ENCODE results near the gene CCDC57. TPM values are rescaled to one million over a fixed set of nuclear protein-coding genes. Genes with fewer than 3 reads are reported as not detected.
"Not testable (repeated sequence)": the region's sequence is repeated elsewhere in the genome, so short reads cannot be mapped to it uniquely, and the experiment has no call there.

The CCDC57 gene
- 79.0 and 79.3 TPM in 2 replicates for total RNA-seq
- long read RNA-seq, partial matches to known transcripts = 1 of 8 reads
- long read RNA-seq, other reads (novel, unspliced or antisense) = 6 of 8 reads

DNA sequence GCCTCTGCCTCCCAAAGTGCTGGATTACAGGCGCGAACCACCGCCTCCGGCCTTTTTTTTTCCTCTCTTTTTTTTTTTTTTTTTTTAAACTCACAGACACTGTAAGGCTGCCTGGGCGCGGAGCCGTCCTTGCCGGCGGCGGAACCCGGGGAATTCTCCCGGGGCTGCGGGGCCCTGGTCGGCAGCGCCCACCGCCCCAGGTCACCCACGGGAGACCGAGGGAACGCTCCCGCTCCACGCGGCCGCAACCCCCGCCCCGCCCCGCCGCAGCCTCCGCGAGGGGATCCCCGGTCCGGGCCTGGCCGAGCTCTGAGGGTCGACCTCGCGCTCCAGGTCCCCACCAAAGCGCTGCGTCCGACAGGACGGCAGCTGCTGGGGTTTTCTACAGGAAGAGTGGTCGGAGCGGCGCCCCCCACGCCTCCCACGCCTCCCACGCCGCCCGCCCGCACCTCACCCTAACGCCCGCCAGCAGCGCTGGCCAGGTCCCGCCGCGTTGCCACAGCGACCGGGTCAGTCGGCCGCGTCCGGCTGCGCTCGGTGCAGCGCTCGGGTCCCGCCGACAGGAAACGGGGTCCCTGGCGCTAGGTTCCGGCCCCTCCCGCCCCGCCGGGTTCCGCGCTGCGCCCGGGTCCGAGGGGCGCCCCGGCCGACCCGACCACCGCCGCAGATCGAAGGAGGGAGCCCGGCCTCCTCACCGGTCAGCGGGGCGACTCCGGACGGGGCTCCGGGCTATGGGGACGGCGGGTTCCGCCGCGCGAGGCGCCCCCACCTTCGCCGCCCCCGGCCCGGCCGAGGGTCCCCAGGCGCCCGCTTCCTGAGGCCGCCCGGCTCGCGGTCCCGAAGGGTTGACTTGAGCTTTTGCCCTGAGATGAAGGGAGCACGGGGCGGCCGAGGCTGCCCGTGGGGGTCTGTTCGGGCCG, at the start of gene CCDC57:
Gene CCDC57 (minus strand): TSS at position 512 of the 920 bp plus-strand sequence. CDS start 10,898 bp downstream, outside the sequence.
- Mint-ChIP-seq H3K9me3 (ENCODE audit: low read depth) (no peaks in the 10 kb centered on the region), H3K4me3 (ENCODE audit: low read depth) (peak within 1 kb of the TSS; percentile 70), H3K36me3 (ENCODE audit: insufficient read depth) (no peaks in the 10 kb centered on the region), H3K27ac (no peak within 1 kb of the TSS), H3K27me3 (no peaks in the 10 kb centered on the region), H3K4me1 (ENCODE audit: low read depth) (peaks cover 3% of the 10 kb centered on the region)
- no peak for TF ChIP-seq CTCF (IDR thresholded peaks at IDR 0.05; ENCODE audit: unreplicated experiment)
- DNase-seq (ENCODE audit: low spot score, unreplicated experiment) = peak; percentile 77

GRCh38 chr17:82262344-82262743, 49.7 kb upstream of the CCDC57 start:
- no peak for DNase-seq (ENCODE audit: low spot score, unreplicated experiment)
- Mint-ChIP-seq H3K9me3 (ENCODE audit: low read depth) (peaks cover 3% of the 10 kb centered on the region), H3K4me1 (ENCODE audit: low read depth) (peaks cover 4% of the 10 kb centered on the region), H3K4me3 (ENCODE audit: low read depth) (no peak overlapping the region), H3K36me3 (ENCODE audit: insufficient read depth) (peaks cover 54% of the 10 kb centered on the region), H3K27me3 (no peaks in the 10 kb centered on the region), H3K27ac (peak overlapping the region; percentile 31)
- TF ChIP-seq CTCF (IDR thresholded peaks at IDR 0.05; ENCODE audit: unreplicated experiment) = no peak

- H3K27ac Mint-ChIP-seq = peak overlapping the region; percentile 34
- not testable (repeated sequence) for DNase-seq (ENCODE audit: low spot score, unreplicated experiment); H3K4me1 Mint-ChIP-seq (ENCODE audit: low read depth); H3K27me3 Mint-ChIP-seq; H3K4me3 Mint-ChIP-seq (ENCODE audit: low read depth); H3K9me3 Mint-ChIP-seq (ENCODE audit: low read depth)
- peaks cover 59% of the 10 kb centered on the region for H3K36me3 Mint-ChIP-seq (ENCODE audit: insufficient read depth)
Observed at GRCh38 chr17:82259972-82260961, 47.6 kb upstream of the CCDC57 start.

DNA sequence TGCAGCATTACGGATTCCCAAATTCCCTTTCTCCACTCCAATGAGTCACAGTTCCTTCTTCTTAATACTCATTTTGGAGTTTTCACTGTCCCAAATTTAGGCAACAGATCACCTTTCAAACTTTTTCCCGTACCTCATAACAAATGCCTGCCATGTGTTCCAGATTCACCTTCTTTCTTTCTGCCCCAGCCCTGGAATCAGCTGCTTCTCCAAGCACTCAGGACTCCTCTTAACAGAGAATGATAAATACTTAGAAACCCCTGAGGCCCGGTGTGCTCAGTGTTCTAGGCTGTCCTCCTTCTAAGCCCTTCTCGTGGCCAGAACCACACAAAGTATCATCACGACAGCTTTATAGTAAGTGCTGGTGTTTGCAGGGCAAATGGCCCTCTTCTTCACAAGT, 45.9 kb upstream of the CCDC57 start:
- Mint-ChIP-seq H3K27ac (peak overlapping the region; percentile 2), H3K27me3 (no peaks in the 10 kb centered on the region), H3K4me3 (ENCODE audit: low read depth) (no peak overlapping the region), H3K9me3 (ENCODE audit: low read depth) (peaks cover 3% of the 10 kb centered on the region), H3K4me1 (ENCODE audit: low read depth) (no peaks in the 10 kb centered on the region), H3K36me3 (ENCODE audit: insufficient read depth) (peaks cover 51% of the 10 kb centered on the region)
- no peak for DNase-seq (ENCODE audit: low spot score, unreplicated experiment)
- TF ChIP-seq CTCF (IDR thresholded peaks at IDR 0.05; ENCODE audit: unreplicated experiment) = no peak

- Mint-ChIP-seq H3K4me3 (ENCODE audit: low read depth) (no peak overlapping the region), H3K36me3 (ENCODE audit: insufficient read depth) (peaks cover 53% of the 10 kb centered on the region), H3K27ac (peak overlapping the region; percentile 81), H3K27me3 (no peaks in the 10 kb centered on the region), H3K9me3 (ENCODE audit: low read depth) (peaks cover 3% of the 10 kb centered on the region), H3K4me1 (ENCODE audit: low read depth) (no peaks in the 10 kb centered on the region)
- TF ChIP-seq CTCF (IDR thresholded peaks at IDR 0.05; ENCODE audit: unreplicated experiment) = no peak
- DNase-seq (ENCODE audit: low spot score, unreplicated experiment) = no peak
Observed at GRCh38 chr17:82257473-82257872, 44.8 kb upstream of the CCDC57 start.

All from progenitor cell of endocrine pancreas (in vitro differentiated cells).